Stimulated activated CD8-positive, alpha-beta memory T cell treated with anti-CD3 and anti-CD28 coated beads, Interleukin-15, amount 100 ng/mL, for 24 hours (primary cell): ENCODE measurements around the gene APOL3.
"Not testable (repeated sequence)": the region's sequence is repeated elsewhere in the genome, so short reads cannot be mapped to it uniquely, and the experiment has no call there.

ENCODE experiments used
- DNase-seq: peaks from one replicate; pipeline ENCODE4 v3.0.0-alpha.2; 2020; ENCODE audit warnings: low read depth

The APOL3 gene

GRCh38 chr22:36156515-36157419 is 3.8 kb downstream of the APOL3 start:
- peak; percentile 37 for DNase-seq

- no peak for DNase-seq
These were observed 4.4 kb downstream of the APOL3 start for GRCh38 chr22:36156119-36156514.

GRCh38 chr22:36155702-36156101 is 4.9 kb downstream of the APOL3 start:
- DNase-seq = no peak

GRCh38 chr22:36154423-36154945 is 6.1 kb downstream of the APOL3 start:
- DNase-seq = no peak

- no peak for DNase-seq
These were observed 6.8 kb downstream of the APOL3 start for GRCh38 chr22:36153501-36154422.

- DNase-seq = not testable (repeated sequence)
These were observed 7.7 kb downstream of the APOL3 start for GRCh38 chr22:36152821-36153220.

- DNase-seq = no peak
These were observed 8.5 kb downstream of the APOL3 start for GRCh38 chr22:36152088-36152487.

GRCh38 chr22:36151006-36151595 is 9.5 kb downstream of the APOL3 start:
- DNase-seq = no peak

GRCh38 chr22:36149441-36149840 is 11.1 kb downstream of the APOL3 start:
- no peak for DNase-seq

- DNase-seq = no peak
These were observed 12.1 kb downstream of the APOL3 start for GRCh38 chr22:36148411-36148810.

GRCh38 chr22:36147196-36147791 is 13.3 kb downstream of the APOL3 start:
- DNase-seq = no peak

- no peak for DNase-seq
These were observed 14.7 kb downstream of the APOL3 start for GRCh38 chr22:36145881-36146280.

- DNase-seq = no peak
These were observed 15.5 kb downstream of the APOL3 start for GRCh38 chr22:36144886-36145541.

- DNase-seq = no peak
These were observed 16.6 kb downstream of the APOL3 start for GRCh38 chr22:36143956-36144355.

GRCh38 chr22:36143066-36143815 is 17.3 kb downstream of the APOL3 start:
- DNase-seq = no peak

GRCh38 chr22:36141481-36141880 is 19.1 kb downstream of the APOL3 start:
- DNase-seq = no peak

- not testable (repeated sequence) for DNase-seq
These were observed 21.8 kb downstream of the APOL3 start for GRCh38 chr22:36138709-36139108.

GRCh38 chr22:36136988-36137387 is 23.6 kb downstream of the APOL3 start:
- no peak for DNase-seq

GRCh38 chr22:36136475-36136874 is 24.1 kb downstream of the APOL3 start:
- DNase-seq = no peak

- DNase-seq = no peak
These were observed 25.1 kb downstream of the APOL3 start for GRCh38 chr22:36135306-36135980.
